WTC11 (cell line): Measurements from ENCODE around the gene MTF1. TPM values are rescaled to one million over a fixed set of nuclear protein-coding genes. Genes with fewer than 3 reads are reported as not detected.

ENCODE experiments used
- ATAC-seq: fragments of 200-7000 bp; cut with Tn5 transposase; 2 replicates; pipeline ENCODE4 v1.10.0; 2021; ENCODE audit warnings: mild to moderate bottlenecking, moderate library complexity
- CTCF ChIA-PET: fragments of 300-600 bp; sonication (Branson Sonifier 250); formaldehyde crosslinking; loops from one replicate; lab custom pipeline; 2021; ENCODE audit warnings: antibody characterized with exemption; lab: Charles Lee
- POLR2A ChIA-PET: fragments of 350-600 bp; sonication (Branson Sonifier 250); formaldehyde crosslinking; loops from one replicate; lab custom pipeline; 2021; ENCODE audit warnings: antibody characterized with exemption; lab: Charles Lee
- DNase-seq: peaks from one replicate; pipeline ENCODE4 v3.0.0; 2021; ENCODE audit warnings: low spot score
- H3K27ac Mint-ChIP-seq: 2 replicates; pipeline ENCODE4 v1.8.0; 2021; ENCODE audit warnings: mixed read lengths
- H3K27me3 Mint-ChIP-seq: 2 replicates; pipeline ENCODE4 v1.8.0; 2021; ENCODE audit warnings: low read depth, mild to moderate bottlenecking, moderate library complexity, mixed read lengths
- H3K36me3 Mint-ChIP-seq: 2 replicates; pipeline ENCODE4 v1.8.0; 2021; ENCODE audit warnings: mixed read lengths
- H3K4me1 Mint-ChIP-seq: 2 replicates; pipeline ENCODE4 v1.8.0; 2022; ENCODE audit warnings: mixed read lengths
- H3K4me3 Mint-ChIP-seq: 2 replicates; pipeline ENCODE4 v1.8.0; 2021; ENCODE audit warnings: mild to moderate bottlenecking, moderate library complexity, mixed read lengths
- H3K9me3 Mint-ChIP-seq: 2 replicates; pipeline ENCODE4 v1.8.0; 2021; ENCODE audit warnings: mixed read lengths
- CBFB ChIP-seq: sonication (generic); formaldehyde crosslinking; IDR thresholded peaks from 2 replicates; pipeline ENCODE4 v1.8.1; 2022; ENCODE audit warnings: mild to moderate bottlenecking, low read depth, missing genetic modification reagents
- FOXK1 ChIP-seq: sonication (generic); formaldehyde crosslinking; IDR thresholded peaks from 2 replicates; pipeline ENCODE4 v1.8.0; 2022; ENCODE audit warnings: mild to moderate bottlenecking, moderate library complexity, missing genetic modification reagents
- GABPB1 ChIP-seq: sonication (generic); formaldehyde crosslinking; IDR thresholded peaks from 2 replicates; pipeline ENCODE4 v1.8.1; 2023; ENCODE audit warnings: mild to moderate bottlenecking, missing genetic modification reagents
- KAT7 ChIP-seq: sonication (generic); formaldehyde crosslinking; IDR thresholded peaks from 2 replicates; pipeline ENCODE4 v1.8.1; 2023; ENCODE audit warnings: missing genetic modification reagents, mild to moderate bottlenecking, borderline replicate concordance
- TEAD4 ChIP-seq: sonication (generic); formaldehyde crosslinking; IDR thresholded peaks from 2 replicates; pipeline ENCODE4 v1.8.0; 2022; ENCODE audit warnings: mild to moderate bottlenecking, missing genetic modification reagents
- TP53 ChIP-seq: sonication (generic); formaldehyde crosslinking; IDR thresholded peaks from 2 replicates; pipeline ENCODE4 v1.8.1; 2023; ENCODE audit warnings: mild to moderate bottlenecking, missing genetic modification reagents
- ZNF219 ChIP-seq: sonication (generic); formaldehyde crosslinking; IDR thresholded peaks from 2 replicates; pipeline ENCODE4 v1.8.0; 2023; ENCODE audit warnings: missing genetic modification reagents, mild to moderate bottlenecking, borderline replicate concordance
- ZNF263 ChIP-seq: sonication (generic); formaldehyde crosslinking; IDR thresholded peaks from 2 replicates; pipeline ENCODE4 v1.8.1; 2022; ENCODE audit warnings: low read depth, mild to moderate bottlenecking, moderate library complexity, missing genetic modification reagents
- ZNF317 ChIP-seq: sonication (generic); formaldehyde crosslinking; IDR thresholded peaks from 2 replicates; pipeline ENCODE4 v1.8.1; 2023; ENCODE audit warnings: low read depth, mild to moderate bottlenecking, moderate library complexity, missing genetic modification reagents, borderline replicate concordance
- ZNF416 ChIP-seq: fragments of 250-450 bp; sonication (Bioruptor Pico); IDR thresholded peaks from 2 replicates; pipeline ENCODE4 v1.9.0; 2021; ENCODE audit warnings: mild to moderate bottlenecking, inconsistent platforms
- ZNF671 ChIP-seq: fragments of 250-450 bp; sonication (Bioruptor Pico); IDR thresholded peaks from 2 replicates; pipeline ENCODE4 v1.8.0; 2021; ENCODE audit warnings: mild to moderate bottlenecking
- total RNA-seq: library from RNA; stranded (reverse); gene quantifications from 3 replicates; pipeline ENCODE4 v1.2.3, GENCODE V29; 2021
- TF ChIP-seq, protein P1 (sequence below): sonication (generic); formaldehyde crosslinking; IDR thresholded peaks from 2 replicates; pipeline ENCODE4 v1.8.0; 2022; ENCODE audit warnings: mild to moderate bottlenecking, missing genetic modification reagents
- TF ChIP-seq, protein P2 (sequence below): sonication (generic); formaldehyde crosslinking; IDR thresholded peaks from 2 replicates; pipeline ENCODE4 v1.8.0; 2023; ENCODE audit warnings: missing genetic modification reagents
- TF ChIP-seq, protein P3 (sequence below): sonication (generic); formaldehyde crosslinking; IDR thresholded peaks from 2 replicates; pipeline ENCODE4 v1.8.1; 2023; ENCODE audit warnings: mild to moderate bottlenecking, missing genetic modification reagents
- TF ChIP-seq, protein P4 (sequence below): fragments of 200-600 bp; IDR thresholded peaks from 2 replicates; pipeline ENCODE4 v1.8.0; 2022; ENCODE audit warnings: antibody characterized with exemption
- TF ChIP-seq, protein P5 (sequence below): fragments of 250-450 bp; sonication (Bioruptor Pico); IDR thresholded peaks from 2 replicates; pipeline ENCODE4 v1.9.0; 2021; ENCODE audit warnings: mild to moderate bottlenecking
- TF ChIP-seq, protein P6 (sequence below): sonication (generic); formaldehyde crosslinking; IDR thresholded peaks from 2 replicates; pipeline ENCODE4 v1.8.1; 2023; ENCODE audit warnings: mild to moderate bottlenecking, missing genetic modification reagents, borderline replicate concordance
- TF ChIP-seq, protein P7 (sequence below): sonication (generic); formaldehyde crosslinking; IDR thresholded peaks from 2 replicates; pipeline ENCODE4 v1.8.1; 2023; ENCODE audit warnings: mild to moderate bottlenecking, missing genetic modification reagents, moderate library complexity
- TF ChIP-seq, protein P8 (sequence below): sonication (generic); formaldehyde crosslinking; IDR thresholded peaks from 2 replicates; pipeline ENCODE4 v1.8.1; 2023; ENCODE audit warnings: mild to moderate bottlenecking, missing genetic modification reagents, moderate library complexity
- TF ChIP-seq, protein P9 (sequence below): sonication (generic); formaldehyde crosslinking; IDR thresholded peaks from 2 replicates; pipeline ENCODE4 v1.8.1; 2022; ENCODE audit warnings: mild to moderate bottlenecking, moderate library complexity, missing genetic modification reagents

The MTF1 gene
- total RNA-seq, 1 experiment from 2014 or later: 12.2 TPM

DNA sequence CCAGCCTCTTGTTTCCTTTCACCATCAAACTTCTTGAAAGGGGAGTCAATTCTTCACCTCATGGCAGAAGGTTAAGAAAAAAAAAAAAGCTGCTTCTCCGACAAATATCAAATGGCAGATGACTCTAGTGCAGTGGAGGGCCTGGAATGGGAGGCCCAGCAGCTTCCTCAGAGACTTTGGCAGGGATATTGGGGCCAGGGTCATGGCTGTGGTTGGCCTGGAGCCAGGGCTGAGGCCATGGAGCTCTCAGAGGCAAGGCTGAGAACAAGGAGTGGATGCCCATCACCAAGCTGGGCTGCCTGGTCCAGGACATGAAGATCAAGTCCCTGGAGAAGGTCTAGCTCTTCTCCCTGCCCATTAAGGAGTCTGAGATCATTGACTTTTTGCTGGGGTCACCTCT lies 18.7 kb downstream of the MTF1 start:
- TF ChIP-seq, protein P1, sequence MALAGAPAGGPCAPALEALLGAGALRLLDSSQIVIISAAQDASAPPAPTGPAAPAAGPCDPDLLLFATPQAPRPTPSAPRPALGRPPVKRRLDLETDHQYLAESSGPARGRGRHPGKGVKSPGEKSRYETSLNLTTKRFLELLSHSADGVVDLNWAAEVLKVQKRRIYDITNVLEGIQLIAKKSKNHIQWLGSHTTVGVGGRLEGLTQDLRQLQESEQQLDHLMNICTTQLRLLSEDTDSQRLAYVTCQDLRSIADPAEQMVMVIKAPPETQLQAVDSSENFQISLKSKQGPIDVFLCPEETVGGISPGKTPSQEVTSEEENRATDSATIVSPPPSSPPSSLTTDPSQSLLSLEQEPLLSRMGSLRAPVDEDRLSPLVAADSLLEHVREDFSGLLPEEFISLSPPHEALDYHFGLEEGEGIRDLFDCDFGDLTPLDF: no peak
- TF ChIP-seq TEAD4 (no peak), KAT7 (no peak), CBFB (CRISPR knock-in tag) (no peak), TP53 (no peak), ZNF263 (no peak), FOXK1 (CRISPR knock-in tag) (no peak), ZNF219 (CRISPR knock-in tag) (no peak), GABPB1 (no peak), ZNF416 (CRISPR knock-in tag) (no peak), ZNF317 (CRISPR knock-in tag) (no peak), ZNF671 (CRISPR knock-in tag) (no peak)
- TF ChIP-seq, protein P2, sequence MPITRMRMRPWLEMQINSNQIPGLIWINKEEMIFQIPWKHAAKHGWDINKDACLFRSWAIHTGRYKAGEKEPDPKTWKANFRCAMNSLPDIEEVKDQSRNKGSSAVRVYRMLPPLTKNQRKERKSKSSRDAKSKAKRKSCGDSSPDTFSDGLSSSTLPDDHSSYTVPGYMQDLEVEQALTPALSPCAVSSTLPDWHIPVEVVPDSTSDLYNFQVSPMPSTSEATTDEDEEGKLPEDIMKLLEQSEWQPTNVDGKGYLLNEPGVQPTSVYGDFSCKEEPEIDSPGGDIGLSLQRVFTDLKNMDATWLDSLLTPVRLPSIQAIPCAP (CRISPR knock-in tag): no peak
- TF ChIP-seq, protein P3, sequence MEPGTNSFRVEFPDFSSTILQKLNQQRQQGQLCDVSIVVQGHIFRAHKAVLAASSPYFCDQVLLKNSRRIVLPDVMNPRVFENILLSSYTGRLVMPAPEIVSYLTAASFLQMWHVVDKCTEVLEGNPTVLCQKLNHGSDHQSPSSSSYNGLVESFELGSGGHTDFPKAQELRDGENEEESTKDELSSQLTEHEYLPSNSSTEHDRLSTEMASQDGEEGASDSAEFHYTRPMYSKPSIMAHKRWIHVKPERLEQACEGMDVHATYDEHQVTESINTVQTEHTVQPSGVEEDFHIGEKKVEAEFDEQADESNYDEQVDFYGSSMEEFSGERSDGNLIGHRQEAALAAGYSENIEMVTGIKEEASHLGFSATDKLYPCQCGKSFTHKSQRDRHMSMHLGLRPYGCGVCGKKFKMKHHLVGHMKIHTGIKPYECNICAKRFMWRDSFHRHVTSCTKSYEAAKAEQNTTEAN (CRISPR knock-in tag): no peak
- TF ChIP-seq, protein P4, sequence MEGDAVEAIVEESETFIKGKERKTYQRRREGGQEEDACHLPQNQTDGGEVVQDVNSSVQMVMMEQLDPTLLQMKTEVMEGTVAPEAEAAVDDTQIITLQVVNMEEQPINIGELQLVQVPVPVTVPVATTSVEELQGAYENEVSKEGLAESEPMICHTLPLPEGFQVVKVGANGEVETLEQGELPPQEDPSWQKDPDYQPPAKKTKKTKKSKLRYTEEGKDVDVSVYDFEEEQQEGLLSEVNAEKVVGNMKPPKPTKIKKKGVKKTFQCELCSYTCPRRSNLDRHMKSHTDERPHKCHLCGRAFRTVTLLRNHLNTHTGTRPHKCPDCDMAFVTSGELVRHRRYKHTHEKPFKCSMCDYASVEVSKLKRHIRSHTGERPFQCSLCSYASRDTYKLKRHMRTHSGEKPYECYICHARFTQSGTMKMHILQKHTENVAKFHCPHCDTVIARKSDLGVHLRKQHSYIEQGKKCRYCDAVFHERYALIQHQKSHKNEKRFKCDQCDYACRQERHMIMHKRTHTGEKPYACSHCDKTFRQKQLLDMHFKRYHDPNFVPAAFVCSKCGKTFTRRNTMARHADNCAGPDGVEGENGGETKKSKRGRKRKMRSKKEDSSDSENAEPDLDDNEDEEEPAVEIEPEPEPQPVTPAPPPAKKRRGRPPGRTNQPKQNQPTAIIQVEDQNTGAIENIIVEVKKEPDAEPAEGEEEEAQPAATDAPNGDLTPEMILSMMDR: no peak
- TF ChIP-seq, protein P5, sequence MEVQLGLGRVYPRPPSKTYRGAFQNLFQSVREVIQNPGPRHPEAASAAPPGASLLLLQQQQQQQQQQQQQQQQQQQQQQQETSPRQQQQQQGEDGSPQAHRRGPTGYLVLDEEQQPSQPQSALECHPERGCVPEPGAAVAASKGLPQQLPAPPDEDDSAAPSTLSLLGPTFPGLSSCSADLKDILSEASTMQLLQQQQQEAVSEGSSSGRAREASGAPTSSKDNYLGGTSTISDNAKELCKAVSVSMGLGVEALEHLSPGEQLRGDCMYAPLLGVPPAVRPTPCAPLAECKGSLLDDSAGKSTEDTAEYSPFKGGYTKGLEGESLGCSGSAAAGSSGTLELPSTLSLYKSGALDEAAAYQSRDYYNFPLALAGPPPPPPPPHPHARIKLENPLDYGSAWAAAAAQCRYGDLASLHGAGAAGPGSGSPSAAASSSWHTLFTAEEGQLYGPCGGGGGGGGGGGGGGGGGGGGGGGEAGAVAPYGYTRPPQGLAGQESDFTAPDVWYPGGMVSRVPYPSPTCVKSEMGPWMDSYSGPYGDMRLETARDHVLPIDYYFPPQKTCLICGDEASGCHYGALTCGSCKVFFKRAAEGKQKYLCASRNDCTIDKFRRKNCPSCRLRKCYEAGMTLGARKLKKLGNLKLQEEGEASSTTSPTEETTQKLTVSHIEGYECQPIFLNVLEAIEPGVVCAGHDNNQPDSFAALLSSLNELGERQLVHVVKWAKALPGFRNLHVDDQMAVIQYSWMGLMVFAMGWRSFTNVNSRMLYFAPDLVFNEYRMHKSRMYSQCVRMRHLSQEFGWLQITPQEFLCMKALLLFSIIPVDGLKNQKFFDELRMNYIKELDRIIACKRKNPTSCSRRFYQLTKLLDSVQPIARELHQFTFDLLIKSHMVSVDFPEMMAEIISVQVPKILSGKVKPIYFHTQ: no peak
- TF ChIP-seq, protein P6, sequence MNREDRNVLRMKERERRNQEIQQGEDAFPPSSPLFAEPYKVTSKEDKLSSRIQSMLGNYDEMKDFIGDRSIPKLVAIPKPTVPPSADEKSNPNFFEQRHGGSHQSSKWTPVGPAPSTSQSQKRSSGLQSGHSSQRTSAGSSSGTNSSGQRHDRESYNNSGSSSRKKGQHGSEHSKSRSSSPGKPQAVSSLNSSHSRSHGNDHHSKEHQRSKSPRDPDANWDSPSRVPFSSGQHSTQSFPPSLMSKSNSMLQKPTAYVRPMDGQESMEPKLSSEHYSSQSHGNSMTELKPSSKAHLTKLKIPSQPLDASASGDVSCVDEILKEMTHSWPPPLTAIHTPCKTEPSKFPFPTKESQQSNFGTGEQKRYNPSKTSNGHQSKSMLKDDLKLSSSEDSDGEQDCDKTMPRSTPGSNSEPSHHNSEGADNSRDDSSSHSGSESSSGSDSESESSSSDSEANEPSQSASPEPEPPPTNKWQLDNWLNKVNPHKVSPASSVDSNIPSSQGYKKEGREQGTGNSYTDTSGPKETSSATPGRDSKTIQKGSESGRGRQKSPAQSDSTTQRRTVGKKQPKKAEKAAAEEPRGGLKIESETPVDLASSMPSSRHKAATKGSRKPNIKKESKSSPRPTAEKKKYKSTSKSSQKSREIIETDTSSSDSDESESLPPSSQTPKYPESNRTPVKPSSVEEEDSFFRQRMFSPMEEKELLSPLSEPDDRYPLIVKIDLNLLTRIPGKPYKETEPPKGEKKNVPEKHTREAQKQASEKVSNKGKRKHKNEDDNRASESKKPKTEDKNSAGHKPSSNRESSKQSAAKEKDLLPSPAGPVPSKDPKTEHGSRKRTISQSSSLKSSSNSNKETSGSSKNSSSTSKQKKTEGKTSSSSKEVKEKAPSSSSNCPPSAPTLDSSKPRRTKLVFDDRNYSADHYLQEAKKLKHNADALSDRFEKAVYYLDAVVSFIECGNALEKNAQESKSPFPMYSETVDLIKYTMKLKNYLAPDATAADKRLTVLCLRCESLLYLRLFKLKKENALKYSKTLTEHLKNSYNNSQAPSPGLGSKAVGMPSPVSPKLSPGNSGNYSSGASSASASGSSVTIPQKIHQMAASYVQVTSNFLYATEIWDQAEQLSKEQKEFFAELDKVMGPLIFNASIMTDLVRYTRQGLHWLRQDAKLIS (CRISPR knock-in tag): no peak
- TF ChIP-seq, protein P7, sequence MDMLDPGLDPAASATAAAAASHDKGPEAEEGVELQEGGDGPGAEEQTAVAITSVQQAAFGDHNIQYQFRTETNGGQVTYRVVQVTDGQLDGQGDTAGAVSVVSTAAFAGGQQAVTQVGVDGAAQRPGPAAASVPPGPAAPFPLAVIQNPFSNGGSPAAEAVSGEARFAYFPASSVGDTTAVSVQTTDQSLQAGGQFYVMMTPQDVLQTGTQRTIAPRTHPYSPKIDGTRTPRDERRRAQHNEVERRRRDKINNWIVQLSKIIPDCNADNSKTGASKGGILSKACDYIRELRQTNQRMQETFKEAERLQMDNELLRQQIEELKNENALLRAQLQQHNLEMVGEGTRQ (CRISPR knock-in tag): no peak
- TF ChIP-seq, protein P8, sequence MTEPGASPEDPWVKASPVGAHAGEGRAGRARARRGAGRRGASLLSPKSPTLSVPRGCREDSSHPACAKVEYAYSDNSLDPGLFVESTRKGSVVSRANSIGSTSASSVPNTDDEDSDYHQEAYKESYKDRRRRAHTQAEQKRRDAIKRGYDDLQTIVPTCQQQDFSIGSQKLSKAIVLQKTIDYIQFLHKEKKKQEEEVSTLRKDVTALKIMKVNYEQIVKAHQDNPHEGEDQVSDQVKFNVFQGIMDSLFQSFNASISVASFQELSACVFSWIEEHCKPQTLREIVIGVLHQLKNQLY (CRISPR knock-in tag): no peak
- TF ChIP-seq, protein P9, sequence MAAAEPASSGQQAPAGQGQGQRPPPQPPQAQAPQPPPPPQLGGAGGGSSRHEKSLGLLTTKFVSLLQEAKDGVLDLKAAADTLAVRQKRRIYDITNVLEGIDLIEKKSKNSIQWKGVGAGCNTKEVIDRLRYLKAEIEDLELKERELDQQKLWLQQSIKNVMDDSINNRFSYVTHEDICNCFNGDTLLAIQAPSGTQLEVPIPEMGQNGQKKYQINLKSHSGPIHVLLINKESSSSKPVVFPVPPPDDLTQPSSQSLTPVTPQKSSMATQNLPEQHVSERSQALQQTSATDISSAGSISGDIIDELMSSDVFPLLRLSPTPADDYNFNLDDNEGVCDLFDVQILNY (CRISPR knock-in tag): no peak
- ATAC-seq (no peak), DNase-seq (no peak)
- Mint-ChIP-seq H3K4me3 (no peak overlapping the region), H3K36me3 (peaks cover 26% of the 10 kb centered on the region), H3K27me3 (no peaks in the 10 kb centered on the region), H3K9me3 (no peaks in the 10 kb centered on the region), H3K27ac (no peak overlapping the region), H3K4me1 (no peaks in the 10 kb centered on the region)
- POLR2A ChIA-PET: no interaction called here
- CTCF ChIA-PET: interaction anchor here (0.5 to 1.3 kb wide), 2 partner anchors 19 to 35 kb away, joined by 3 to 4 read pairs; no protein-coding TSS in a partner anchor
